H1 (cell line): ENCODE data around the gene RGPD3. TPM values are rescaled to one million over a fixed set of nuclear protein-coding genes. Genes with fewer than 3 reads are reported as not detected.

Experiments
- CTCF ChIA-PET: fragments of 300-600 bp; sonication (Branson Sonifier 250); formaldehyde crosslinking; loops from one replicate; lab custom pipeline; 2021; ENCODE audit not compliant: partially characterized antibody; lab: Charles Lee
- POLR2A ChIA-PET: fragments of 300-600 bp; sonication (Branson Sonifier 250); formaldehyde crosslinking; loops from one replicate; lab custom pipeline; 2021; ENCODE audit warnings: inconsistent platforms; ENCODE audit not compliant: partially characterized antibody; lab: Charles Lee
- DNase-seq, 2 experiments: peaks; one replicate each; pipeline versions ENCODE4 v3.0.0 to v3.0.0-alpha.2; 2010 to 2022; ENCODE audit warnings: low spot score in 2 of 2, low read depth in 1 of 2, mixed read lengths in 1 of 2
- FAIRE-seq: peaks from 2 replicates; lab custom pipeline; 2011; peaks lifted over from hg19 to GRCh38; lab: Jason Lieb, UNC
- H2AFZ ChIP-seq: 2 replicates; pipeline ENCODE4 v1.8.1; 2012; ENCODE audit warnings: low read length, inconsistent platforms
- H2AK5ac ChIP-seq: 2 replicates; pipeline ENCODE4 v1.6.1; 2013; ENCODE audit warnings: low read depth, low read length
- H2BK120ac ChIP-seq: replicated peaks from 2 replicates; pipeline ENCODE3; 2013; ENCODE audit warnings: low read depth, low read length, inconsistent platforms
- H2BK12ac ChIP-seq: 2 replicates; pipeline ENCODE4 v1.6.1; 2013; ENCODE audit warnings: low read depth, low read length
- H2BK15ac ChIP-seq: 2 replicates; pipeline ENCODE4 v1.6.1; 2013; ENCODE audit warnings: low read length
- H2BK20ac ChIP-seq: 2 replicates; pipeline ENCODE4 v1.6.1; 2013; ENCODE audit warnings: low read length
- H2BK5ac ChIP-seq: 2 replicates; pipeline ENCODE4 v1.6.1; 2013; ENCODE audit warnings: low read depth, low read length
- H3K14ac ChIP-seq: 2 replicates; pipeline ENCODE4 v1.6.1; 2013; ENCODE audit warnings: inconsistent platforms; ENCODE audit not compliant: insufficient read length
- H3K18ac ChIP-seq: 2 replicates; pipeline ENCODE4 v1.6.1; 2013; ENCODE audit warnings: low read length; ENCODE audit errors: extremely low read depth
- H3K23ac ChIP-seq: 2 replicates; pipeline ENCODE4 v1.6.1; 2013; ENCODE audit warnings: inconsistent platforms; ENCODE audit not compliant: insufficient read length
- H3K23me2 ChIP-seq: 2 replicates; pipeline ENCODE4 v1.6.1; 2013; ENCODE audit warnings: low read depth, low read length
- H3K27ac ChIP-seq: 2 replicates; pipeline ENCODE4 v1.6.1; 2011; ENCODE audit warnings: low read depth, low read length, inconsistent platforms
- H3K27me3 ChIP-seq, 4 experiments: replicated peaks in 1 of 4; 1 replicate in 1 of 4; 2 replicates in 3 of 4; pipeline versions ENCODE4 v1.6.1 to v1.8.1; 2011 to 2013; ENCODE audit warnings: low read length in 3 of 4, mild to moderate bottlenecking in 3 of 4, inconsistent platforms in 2 of 4, mixed read lengths in 2 of 4, moderate library complexity in 1 of 4; ENCODE audit not compliant: control insufficient read depth in 3 of 4, insufficient read depth in 3 of 4; ENCODE audit errors: extremely low read depth in 1 of 4
- H3K36me3 ChIP-seq, 4 experiments: 2 replicates each; pipeline versions ENCODE4 v1.6.1 to v1.8.1; 2011 to 2013; ENCODE audit warnings: mild to moderate bottlenecking in 4 of 4, low read length in 3 of 4, moderate library complexity in 2 of 4, control low read depth in 1 of 4, inconsistent platforms in 1 of 4; ENCODE audit not compliant: insufficient read depth in 4 of 4, control insufficient read depth in 2 of 4
- H3K4ac ChIP-seq: replicated peaks from 2 replicates; pipeline ENCODE3; 2013; ENCODE audit warnings: low read length, low read depth, mixed read lengths, inconsistent platforms; ENCODE audit not compliant: insufficient read length
- H3K4me1 ChIP-seq, 4 experiments: replicated peaks in 1 of 4; 1 replicate in 1 of 4; 2 replicates in 3 of 4; pipeline versions ENCODE4 v1.6.1 to v1.8.1; 2011 to 2013; ENCODE audit warnings: low read length in 3 of 4, inconsistent platforms in 2 of 4, mixed read lengths in 1 of 4; ENCODE audit not compliant: insufficient read depth in 4 of 4, control insufficient read depth in 3 of 4
- H3K4me2 ChIP-seq, 2 experiments: 2 replicates each; pipeline versions ENCODE4 v1.6.1 to v1.8.1; 2011 to 2013; ENCODE audit warnings: low read depth in 2 of 2, low read length in 2 of 2, control low read depth in 1 of 2, inconsistent platforms in 1 of 2, mild to moderate bottlenecking in 1 of 2; ENCODE audit not compliant: insufficient read depth in 1 of 2
- H3K4me3 ChIP-seq, 4 experiments: fragments of 200-600, 300-600 bp in 1 of 4; sonication (generic), shearing (Covaris generic), sonication (Bioruptor Twin) in 1 of 4; 2 replicates each; pipeline versions ENCODE4 v1.5.1 to v1.8.1; 2011 to 2016; ENCODE audit warnings: low read length in 4 of 4, low read depth in 3 of 4, control low read depth in 2 of 4, inconsistent platforms in 2 of 4, mild to moderate bottlenecking in 2 of 4, mixed read lengths in 1 of 4, moderate library complexity in 1 of 4; ENCODE audit not compliant: insufficient read depth in 2 of 4; ENCODE audit errors: extremely low read depth in 1 of 4
- H3K56ac ChIP-seq: replicated peaks from 2 replicates; pipeline ENCODE3; 2013; ENCODE audit warnings: low read depth, mild to moderate bottlenecking, mixed read lengths, low read length, inconsistent platforms; ENCODE audit not compliant: insufficient read length
- H3K79me1 ChIP-seq: 2 replicates; pipeline ENCODE4 v1.6.1; 2013; ENCODE audit warnings: low read depth, low read length, control low read depth
- H3K79me2 ChIP-seq, 2 experiments: 2 replicates each; pipeline versions ENCODE4 v1.6.1 to v1.8.1; 2012 to 2013; ENCODE audit warnings: low read length in 2 of 2, mild to moderate bottlenecking in 2 of 2, inconsistent platforms in 1 of 2; ENCODE audit not compliant: insufficient read depth in 2 of 2, control insufficient read depth in 1 of 2
- H3K9ac ChIP-seq, 4 experiments: replicated peaks in 1 of 4; 1 replicate in 1 of 4; 2 replicates in 3 of 4; pipeline versions ENCODE4 v1.6.1 to v1.8.1; 2011 to 2013; ENCODE audit warnings: low read depth in 3 of 4, low read length in 3 of 4, control low read depth in 2 of 4, mild to moderate bottlenecking in 2 of 4, moderate library complexity in 2 of 4, inconsistent platforms in 1 of 4; ENCODE audit errors: extremely low read depth in 1 of 4
- H3K9me3 ChIP-seq, 2 experiments: 2 replicates each; pipeline versions ENCODE4 v1.6.1 to v1.8.1; 2012 to 2013; ENCODE audit warnings: mild to moderate bottlenecking in 2 of 2, moderate library complexity in 2 of 2, control low read depth in 1 of 2, inconsistent platforms in 1 of 2, low read depth in 1 of 2, low read length in 1 of 2, mixed read lengths in 1 of 2; ENCODE audit not compliant: insufficient read depth in 2 of 2
- H4K20me1 ChIP-seq, 2 experiments: replicated peaks in 1 of 2; 2 replicates each; pipeline versions ENCODE3 to v1.8.1; 2011 to 2013; ENCODE audit warnings: inconsistent platforms in 2 of 2, low read length in 2 of 2, mild to moderate bottlenecking in 1 of 2; ENCODE audit not compliant: insufficient read depth in 2 of 2, control insufficient read depth in 1 of 2
- H4K5ac ChIP-seq: 2 replicates; pipeline ENCODE4 v1.6.1; 2013; ENCODE audit warnings: low read length, low read depth, mixed read lengths, inconsistent platforms; ENCODE audit not compliant: insufficient read length
- H4K8ac ChIP-seq: 2 replicates; pipeline ENCODE4 v1.8.0; 2013; ENCODE audit warnings: mild to moderate bottlenecking, moderate library complexity, low read length, inconsistent platforms; ENCODE audit not compliant: insufficient read depth; ENCODE audit errors: extremely low read depth
- H4K91ac ChIP-seq: replicated peaks from 2 replicates; pipeline ENCODE3; 2013; ENCODE audit warnings: low read length, mixed read lengths, inconsistent platforms; ENCODE audit not compliant: insufficient read length
- CEBPB ChIP-seq: IDR thresholded peaks from 2 replicates; pipeline ENCODE4 v1.6.1; 2012; ENCODE audit warnings: low read depth, low read length
- PHF8 ChIP-seq: fragments of 200-600 bp; sonication (generic); conservative IDR thresholded peaks from 2 replicates; pipeline ENCODE4 v1.7.1; 2012; ENCODE audit warnings: low read depth, mild to moderate bottlenecking, inconsistent platforms, low read length, moderate library complexity
- WGBS, 2 experiments: shearing (Covaris generic) in 1 of 2; methylation state at CpG; one replicate each; pipeline versions ENCODE4 v1.1.6 to v1.1.7; 2013 to 2015; ENCODE audit warnings: low lambda C conversion rate in 2 of 2, mixed read lengths in 2 of 2, inconsistent platforms in 1 of 2, low coverage in 1 of 2, missing lambda C conversion rate in 1 of 2; ENCODE audit not compliant: insufficient replicate concordance in 2 of 2, insufficient coverage in 1 of 2, insufficient read length in 1 of 2; ENCODE audit errors: extremely low coverage in 1 of 2, missing lambda C conversion rate in 1 of 2; 5-methylcytosine and 5-hydroxymethylcytosine counted together
- polyA plus RNA-seq, 7 experiments: library from polyadenylated mRNA; depleted of rRNA in 3 of 7; stranded (reverse) in 5 of 7; unstranded in 2 of 7; fragments of >200 nt in 5 of 7; fragments of 200-250 nt in 2 of 7; gene quantifications; 1 replicate in 5 of 7; 2 replicates in 1 of 7; 4 replicates in 1 of 7; pipeline versions ENCODE4 v1.2.1 to v1.2.3, GENCODE V29; 2011 to 2013; ENCODE audit warnings: missing spikeins in 2 of 7, mixed read lengths in 2 of 7
- total RNA-seq: library from RNA; stranded (reverse); fragmentation: NEBNext Ultra II Directional; extraction: Animal tissue kit (Norgen Biotek cat#: 25700); gene quantifications from 2 replicates; pipeline ENCODE4 v1.2.1, GENCODE V29; 2021

The RGPD3 gene
- total and polyA plus RNA-seq, 2 of the 8 experiments (the other 6 are each of a cell fraction or from before 2014, with no cell fraction given) = 0.08 to 0.17 TPM

DNA sequence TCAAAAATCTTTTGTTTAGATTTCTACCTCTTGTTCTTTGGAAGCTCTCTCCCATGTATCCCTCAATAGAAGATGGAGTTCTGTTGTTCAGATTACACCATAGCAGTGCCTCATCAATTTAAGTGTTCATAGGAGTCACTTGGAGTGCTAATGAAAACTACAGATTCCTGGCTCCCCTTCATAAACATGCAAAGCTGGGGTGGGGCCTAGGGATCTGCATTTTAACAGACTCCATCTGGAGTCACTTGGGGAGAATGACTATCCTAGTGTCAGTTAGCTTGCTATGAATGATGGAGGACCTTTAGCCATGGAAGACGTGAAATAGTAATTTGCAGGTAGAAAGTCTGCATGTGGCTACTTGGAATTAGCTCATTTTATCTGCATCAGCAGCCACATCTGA is 105.4 kb downstream of the RGPD3 start:
- Histone ChIP-seq H2BK20ac (no peak overlapping the region), H3K4ac (no peak overlapping the region), H3K36me3 (no peaks in the 10 kb centered on the region), H2BK5ac (no peak overlapping the region), H3K23me2 (no peaks in the 10 kb centered on the region), H2AFZ (no peak overlapping the region), H3K9me3 (no peaks in the 10 kb centered on the region), H2BK120ac (no peak overlapping the region), H3K56ac (no peak overlapping the region), H4K20me1 (no peaks in the 10 kb centered on the region), H2BK15ac (no peak overlapping the region), H3K79me1 (no peaks in the 10 kb centered on the region), H2AK5ac (no peak overlapping the region), H3K4me2 (no peak overlapping the region), H4K8ac (no peak overlapping the region), H3K23ac (no peak overlapping the region), H3K4me1 (peaks cover 0 to 7% (median 2%) of the 10 kb centered on the region in 4 experiments; a peak in 3 of 7 replicates), H4K5ac (no peak overlapping the region), H3K27ac (no peak overlapping the region), H3K18ac (no peak overlapping the region), H4K91ac (no peak overlapping the region), H2BK12ac (no peak overlapping the region), H3K27me3 (no peaks in the 10 kb centered on the region), H3K9ac (no peak overlapping the region), H3K14ac (no peak overlapping the region), H3K79me2 (no peaks in the 10 kb centered on the region), H3K4me3 (no peak overlapping the region)
- CTCF ChIA-PET = interaction anchor here (1.9 kb wide), 1 partner anchor 23 kb away, joined by 3 read pairs; no protein-coding TSS in a partner anchor
- POLR2A ChIA-PET = no interaction called here
- DNase-seq (no peak), FAIRE-seq (no peak)
- WGBS, 2 experiments = 0% methylated on average over 1 of the region's 1 CpG; no CpG with 5 or more reads in 1 of the 2 experiments
- TF ChIP-seq PHF8 (no peak), CEBPB (no peak)
